ENCODE measurements around the gene PCBP3.

Gene PCBP3

DNA sequence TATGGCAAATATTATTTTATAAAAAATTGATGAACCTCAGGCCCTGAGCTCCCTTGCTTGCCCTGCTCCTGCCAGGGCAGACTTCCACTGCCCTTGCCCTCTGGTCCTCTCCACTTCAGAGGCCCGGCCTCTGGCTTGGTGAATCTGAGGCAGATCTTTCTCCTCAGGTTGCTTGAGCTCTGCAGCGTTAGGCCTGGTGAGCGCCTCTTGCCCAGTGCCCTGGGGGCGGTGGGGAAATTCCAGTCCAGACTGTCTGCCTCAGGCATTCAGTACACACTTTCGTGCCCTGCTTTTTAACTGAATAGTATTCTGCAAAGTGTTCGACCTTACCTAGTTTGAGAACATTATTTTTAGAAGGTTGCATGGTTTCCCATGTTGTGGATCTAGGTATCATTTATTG lies 98.2 kb downstream of the PCBP3 start:
- DNase-seq: peak in 2 of 10 donors; percentile 41 to 77
- intact Hi-C loops (cut with DNase I): no loop called here

GRCh38 chr21:45742247-45742646 lies 98.7 kb downstream of the PCBP3 start:
- DNase-seq: no peak
- intact Hi-C loops (cut with DNase I): no loop called here

GRCh38 chr21:45745256-45745655 lies 101.7 kb downstream of the PCBP3 start:
- peak in 1 of 10 donors; percentile 50 for DNase-seq
- intact Hi-C loops (cut with DNase I): no loop called here

DNA sequence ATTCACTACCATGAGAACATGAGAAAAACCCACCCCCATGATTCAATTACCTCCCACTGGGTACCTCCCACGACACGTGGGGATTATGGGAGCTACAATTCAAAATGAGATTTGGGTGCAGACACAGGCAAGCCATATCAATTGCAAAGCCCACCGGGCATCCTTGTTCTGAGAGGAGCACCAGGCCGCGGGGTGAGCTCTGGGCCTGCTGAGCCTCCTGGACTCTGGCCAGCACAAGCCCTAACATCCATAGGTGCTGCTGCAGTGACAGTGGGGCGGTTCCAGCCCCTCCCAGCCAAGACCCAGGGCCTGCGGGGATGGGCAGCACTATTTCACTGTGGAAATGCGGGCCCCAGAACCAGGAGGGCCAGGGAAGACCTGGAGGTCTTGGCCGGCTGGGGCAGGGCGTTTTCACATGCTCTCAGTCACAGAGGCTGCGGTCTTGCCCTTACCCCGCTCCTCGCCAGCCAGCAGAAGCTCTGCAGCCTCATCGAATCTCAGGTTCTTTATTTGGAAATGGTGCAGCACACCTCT lies 103.8 kb downstream of the PCBP3 start:
- intact Hi-C loops (cut with DNase I): no loop called here
- DNase-seq: peak in 2 of 10 donors; percentile 47 to 61

- intact Hi-C loops (cut with DNase I): no loop called here
- peak in 7 of 10 donors; percentile 38 to 92 (median 59) for DNase-seq
These were observed 104.4 kb downstream of the PCBP3 start for GRCh38 chr21:45747802-45748445.

DNA sequence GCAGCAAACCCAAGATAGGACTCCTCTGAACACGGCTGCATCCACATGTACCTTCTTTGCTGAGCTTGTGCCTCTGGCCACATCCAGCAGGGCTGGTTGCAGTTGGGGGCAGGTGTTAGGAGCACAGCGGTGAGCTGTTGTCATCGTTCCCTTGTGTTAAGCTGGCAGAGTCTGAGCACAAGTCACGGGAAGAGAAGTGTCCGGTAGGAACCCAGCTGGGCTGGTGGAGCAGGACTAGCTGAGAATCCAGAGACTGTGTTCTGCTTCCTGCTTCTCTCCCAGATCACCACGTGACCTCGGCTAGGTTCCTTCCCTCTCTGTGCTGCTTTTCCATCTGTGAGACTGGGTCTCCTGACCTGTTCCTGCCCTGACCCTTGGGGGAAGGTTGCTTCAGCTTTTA lies 105.1 kb downstream of the PCBP3 start:
- DNase-seq: peak in 2 of 10 donors; percentile 59 to 79
- intact Hi-C loops (cut with DNase I): no loop called here

- peak in 3 of 10 donors; percentile 59 to 70 (median 60) for DNase-seq
- intact Hi-C loops (cut with DNase I): no loop called here
These were observed 106.4 kb downstream of the PCBP3 start for GRCh38 chr21:45749974-45750373.

- DNase-seq: no peak
- intact Hi-C loops (cut with DNase I): no loop called here
These were observed 107.4 kb downstream of the PCBP3 start for GRCh38 chr21:45750936-45751335.

DNA sequence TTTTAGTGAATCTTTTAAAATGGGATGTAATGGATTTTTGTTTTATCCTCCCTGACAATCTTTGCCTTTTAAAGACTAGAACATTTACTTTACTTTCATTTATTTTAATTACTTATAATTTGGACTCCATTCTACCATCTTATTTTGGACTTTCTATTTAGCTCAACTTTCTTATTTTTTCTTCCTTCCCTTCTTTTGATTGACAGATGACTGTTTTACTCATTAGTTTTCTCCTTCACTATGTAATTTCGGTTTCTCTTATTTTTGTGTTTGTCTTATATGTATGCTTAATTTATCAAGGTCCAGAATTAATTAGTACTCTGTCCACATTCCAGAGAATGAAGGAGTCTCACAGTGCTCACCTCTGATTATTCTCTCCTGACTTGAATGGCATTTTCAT lies 109.9 kb downstream of the PCBP3 start:
- intact Hi-C loops (cut with DNase I): no loop called here
- DNase-seq: no peak

DNA sequence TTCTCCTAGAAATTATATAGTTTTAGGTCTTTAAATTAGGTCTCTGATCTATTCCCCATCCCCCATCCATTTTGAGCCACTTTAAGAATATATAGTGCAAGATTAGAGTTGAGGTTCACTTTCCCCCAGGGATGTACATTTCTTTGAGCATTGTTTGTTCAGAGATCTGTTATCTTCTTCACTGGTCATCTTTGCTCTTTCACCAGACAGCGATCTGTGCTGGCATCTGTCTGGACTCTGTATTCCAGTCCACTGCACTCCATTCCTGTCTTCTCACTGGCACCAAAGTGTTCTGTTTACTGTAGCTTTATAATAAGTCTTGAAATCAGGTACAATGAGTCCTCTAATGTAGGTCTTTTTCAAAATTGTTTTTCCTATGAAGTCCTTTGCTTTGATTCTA lies 112.5 kb downstream of the PCBP3 start:
- no peak for DNase-seq
- intact Hi-C loops (cut with DNase I): no loop called here

- no peak for DNase-seq
- intact Hi-C loops (cut with DNase I): no loop called here
These were observed 113.1 kb downstream of the PCBP3 start for GRCh38 chr21:45756669-45757068.

- intact Hi-C loops (cut with DNase I): no loop called here
- no peak for DNase-seq
These were observed 118.2 kb downstream of the PCBP3 start for GRCh38 chr21:45761704-45762103.

GRCh38 chr21:45763074-45763473 lies 119.5 kb downstream of the PCBP3 start:
- intact Hi-C loops (cut with DNase I): no loop called here
- DNase-seq: no peak

- DNase-seq: peak in 1 of 10 donors; percentile 77
These were observed 120.0 kb downstream of the PCBP3 start for GRCh38 chr21:45763506-45763905.

DNA sequence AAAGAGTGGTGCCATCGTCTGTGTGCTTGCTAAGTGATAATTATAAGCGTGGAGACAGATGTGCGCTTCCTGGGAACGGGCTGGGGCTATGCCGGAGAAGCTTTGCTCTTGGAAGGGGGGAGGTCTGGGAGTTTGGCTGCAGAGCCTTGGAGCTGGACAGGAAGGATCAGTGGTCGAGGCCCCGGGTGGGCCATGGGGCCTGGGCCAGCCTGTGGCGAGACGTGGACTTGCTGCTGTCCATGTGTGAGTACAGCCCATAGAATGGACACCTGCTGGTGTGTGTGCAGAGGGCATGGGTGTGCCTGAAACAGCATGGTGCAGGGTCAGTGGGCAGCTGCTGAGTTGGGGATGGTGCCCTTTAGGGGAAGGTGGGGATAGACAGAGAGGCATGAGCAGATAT lies 121.3 kb downstream of the PCBP3 start:
- intact Hi-C loops (cut with DNase I): no loop called here
- DNase-seq: peak in 1 of 10 donors; percentile 74

More at GRCh38 chr21:45763506-45763905, 120.0 kb downstream of the PCBP3 start:
- intact Hi-C loops (cut with DNase I): no loop called here

- intact Hi-C loops (cut with DNase I): no loop called here
- peak in 1 of 10 donors; percentile 46 for DNase-seq
These were observed 121.8 kb downstream of the PCBP3 start for GRCh38 chr21:45765375-45765774.

DNA sequence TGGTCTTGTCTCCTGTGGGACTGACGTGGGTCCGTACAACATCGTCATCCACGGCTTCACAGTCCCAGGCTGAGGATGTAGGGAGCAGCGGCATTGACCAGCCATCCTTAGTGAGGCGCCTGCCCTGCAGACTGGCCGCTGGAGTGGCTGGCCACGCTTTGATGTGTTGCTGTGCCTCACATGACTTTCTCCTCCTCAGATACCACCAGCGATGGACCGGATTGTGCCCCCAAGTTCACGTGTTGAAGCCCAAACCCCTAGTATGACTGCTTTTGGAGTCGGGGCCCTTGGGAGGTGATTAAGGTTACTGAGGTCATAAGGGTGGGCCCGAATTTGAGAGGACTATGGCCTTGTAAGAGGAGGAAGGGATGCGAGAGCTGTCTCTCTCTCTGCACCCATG lies 122.5 kb downstream of the PCBP3 start:
- peak in 1 of 10 donors; percentile 39 for DNase-seq
- intact Hi-C loops (cut with DNase I): no loop called here

DNA sequence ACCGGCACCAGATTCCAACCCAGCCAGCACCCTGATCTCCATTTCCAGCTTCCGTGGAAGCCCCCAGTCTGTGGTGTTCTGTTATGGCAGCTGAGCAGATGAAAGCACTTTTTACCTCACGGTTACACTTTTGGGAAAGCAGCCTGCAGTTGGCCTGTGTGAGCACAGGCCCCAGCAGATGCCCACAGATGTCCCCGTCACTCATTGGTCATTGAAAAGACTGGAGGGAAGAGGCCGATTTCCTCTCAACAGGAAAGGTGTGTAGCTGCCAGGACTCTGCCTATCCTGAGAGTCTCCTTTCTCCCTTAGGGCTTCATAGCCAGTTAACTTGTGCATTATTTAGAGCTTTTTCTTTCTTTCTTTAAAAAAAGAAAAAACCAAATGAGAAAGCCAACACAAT lies 123.0 kb downstream of the PCBP3 start:
- intact Hi-C loops (cut with DNase I): no loop called here
- no peak for DNase-seq

- DNase-seq: no peak
These were observed 123.8 kb downstream of the PCBP3 start for GRCh38 chr21:45767071-45768006.

DNA sequence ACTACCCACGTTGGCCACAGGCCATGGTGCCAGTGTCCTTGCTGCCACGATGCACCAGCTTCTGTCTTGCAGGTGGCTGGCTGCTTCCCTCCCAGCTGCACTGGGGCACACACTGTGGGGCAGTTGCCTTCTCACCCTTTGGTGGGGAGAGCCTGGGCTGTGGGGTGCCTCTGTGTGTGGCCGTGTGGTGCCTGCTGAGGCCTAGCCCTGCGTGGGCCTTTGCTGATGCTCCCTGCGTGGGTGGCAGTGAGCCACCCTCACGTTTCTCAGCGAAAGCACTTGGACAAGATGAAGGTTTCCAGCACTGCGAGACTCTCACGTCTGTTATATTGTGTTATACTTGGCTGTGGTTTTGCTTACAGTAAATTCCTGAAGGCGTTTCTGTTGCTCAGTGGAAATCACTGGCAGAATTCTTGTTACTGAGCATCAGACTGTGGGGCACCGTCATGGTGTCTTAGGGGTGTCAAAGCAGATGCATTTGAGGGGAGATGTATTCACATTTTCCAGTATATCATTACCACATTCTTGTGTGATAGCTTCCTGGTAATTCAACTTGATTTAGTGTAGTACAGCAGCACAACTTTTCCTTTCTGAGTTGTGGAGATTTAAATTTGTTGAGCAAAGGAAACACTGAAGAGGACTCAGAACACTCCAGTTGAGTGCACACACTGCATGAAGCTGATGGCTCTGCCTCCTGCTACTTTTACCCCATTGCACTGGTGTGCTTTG lies 124.7 kb downstream of the PCBP3 start:
- DNase-seq: no peak
- intact Hi-C loops (cut with DNase I): no loop called here

More at GRCh38 chr21:45767071-45768006, 123.8 kb downstream of the PCBP3 start:
- intact Hi-C loops (cut with DNase I): no loop called here

DNA sequence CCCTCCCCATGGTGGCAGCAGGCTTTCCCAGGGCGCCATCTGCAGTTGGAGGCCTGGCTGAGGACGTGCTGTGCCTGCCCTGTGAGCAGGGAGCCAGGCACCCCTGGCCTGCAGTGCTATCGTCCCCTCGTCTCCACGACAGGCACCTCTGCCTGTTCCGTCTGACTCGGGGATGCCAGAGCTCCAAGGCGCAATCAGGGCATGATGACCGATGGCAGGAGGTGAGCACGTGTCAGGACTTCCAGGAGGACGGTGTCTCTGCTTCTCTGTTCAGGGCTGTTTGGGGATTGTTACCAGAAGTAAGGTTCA lies 125.2 kb downstream of the PCBP3 start:
- intact Hi-C loops (cut with DNase I): no loop called here
- DNase-seq: no peak

All from posterior cingulate gyrus (tissue), 11 donors.